Peyer's patch (tissue), 4 donors: ENCODE results near the gene MARCHF9.

ENCODE experiments used
- POLR2A ChIP-seq, 2 donors: fragments of 450-650 bp; IDR thresholded peaks; one replicate each; pipeline ENCODE4 v1.5.1; 2017; ENCODE audit warnings: antibody characterized with exemption in 2 of 2, mild to moderate bottlenecking in 2 of 2, moderate library complexity in 2 of 2
- TF ChIP-seq, protein P1 (sequence below), 6 experiments: fragments of 450-650 bp in 4 of 6; fragments of 200-600 bp in 2 of 6; sonication (generic) in 1 of 6; IDR thresholded peaks; one replicate each; pipeline ENCODE4 v1.5.1; 2017 to 2019; ENCODE audit warnings: antibody characterized with exemption in 6 of 6, mild to moderate bottlenecking in 3 of 6, moderate library complexity in 1 of 6

DNA sequence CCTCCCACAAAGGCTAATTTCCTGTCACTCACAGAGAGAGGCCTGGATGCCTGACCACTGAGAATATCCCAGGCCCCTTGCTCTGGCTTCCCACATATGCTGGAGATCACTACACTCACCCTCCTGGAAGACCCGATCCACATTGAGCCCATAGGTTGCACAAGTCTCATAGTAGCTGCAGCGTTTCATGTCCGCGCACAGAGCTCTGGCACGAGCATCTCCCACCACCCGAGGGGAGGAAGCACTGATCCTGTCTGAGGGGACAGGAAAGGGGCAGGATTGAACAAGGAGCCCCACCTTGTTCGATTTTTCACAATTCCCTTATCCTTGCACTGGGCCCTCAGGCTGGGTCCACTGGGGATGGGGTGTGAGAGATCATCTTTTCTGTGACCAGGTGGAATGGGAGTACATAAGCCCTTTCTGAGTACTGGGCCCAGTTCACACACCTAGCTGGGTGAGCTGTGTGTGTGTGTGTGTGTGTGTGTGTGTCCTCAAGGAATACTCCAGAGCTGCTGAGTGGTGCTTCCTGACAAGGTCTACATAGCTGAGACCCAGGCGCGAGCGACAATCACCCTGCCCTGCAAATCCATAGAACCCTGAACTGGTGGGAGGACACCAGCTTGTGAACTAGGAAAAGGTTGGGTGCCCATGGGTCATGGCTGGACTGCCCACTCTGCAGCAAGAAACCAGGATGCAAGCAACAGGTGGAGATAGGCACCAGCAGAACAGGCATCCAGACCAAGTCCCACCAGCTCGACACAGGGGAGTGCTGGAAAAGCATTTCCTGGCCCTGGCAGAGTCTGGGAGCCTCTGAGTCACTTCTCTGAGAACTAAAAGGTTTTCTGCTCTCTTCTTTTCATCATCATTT is 21.9 kb upstream of the MARCHF9 start:
- TF ChIP-seq, protein P1, sequence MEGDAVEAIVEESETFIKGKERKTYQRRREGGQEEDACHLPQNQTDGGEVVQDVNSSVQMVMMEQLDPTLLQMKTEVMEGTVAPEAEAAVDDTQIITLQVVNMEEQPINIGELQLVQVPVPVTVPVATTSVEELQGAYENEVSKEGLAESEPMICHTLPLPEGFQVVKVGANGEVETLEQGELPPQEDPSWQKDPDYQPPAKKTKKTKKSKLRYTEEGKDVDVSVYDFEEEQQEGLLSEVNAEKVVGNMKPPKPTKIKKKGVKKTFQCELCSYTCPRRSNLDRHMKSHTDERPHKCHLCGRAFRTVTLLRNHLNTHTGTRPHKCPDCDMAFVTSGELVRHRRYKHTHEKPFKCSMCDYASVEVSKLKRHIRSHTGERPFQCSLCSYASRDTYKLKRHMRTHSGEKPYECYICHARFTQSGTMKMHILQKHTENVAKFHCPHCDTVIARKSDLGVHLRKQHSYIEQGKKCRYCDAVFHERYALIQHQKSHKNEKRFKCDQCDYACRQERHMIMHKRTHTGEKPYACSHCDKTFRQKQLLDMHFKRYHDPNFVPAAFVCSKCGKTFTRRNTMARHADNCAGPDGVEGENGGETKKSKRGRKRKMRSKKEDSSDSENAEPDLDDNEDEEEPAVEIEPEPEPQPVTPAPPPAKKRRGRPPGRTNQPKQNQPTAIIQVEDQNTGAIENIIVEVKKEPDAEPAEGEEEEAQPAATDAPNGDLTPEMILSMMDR (IDR thresholded peaks at IDR 0.05), result no peak
- TF ChIP-seq POLR2A (IDR thresholded peaks at IDR 0.05), result no peak
